PC-9 (cell line): Measurements from ENCODE around the gene DNM3. TPM values are rescaled to one million over a fixed set of nuclear protein-coding genes. Genes with fewer than 3 reads are reported as not detected.

ENCODE experiments used
- BruUV-seq: library from RNA; stranded (reverse); fragments of 400-500 nt; replicated peaks from 2 replicates; lab custom pipeline; 2021; lab: Mats Ljungman, UMichigan
- CTCF ChIA-PET: fragments of 300-600 bp; sonication (Branson Sonifier 250); formaldehyde crosslinking; loops from one replicate; lab custom pipeline; 2022; ENCODE audit warnings: antibody characterized with exemption; lab: Charles Lee
- POLR2A ChIA-PET: fragments of 300-600 bp; sonication (Branson Sonifier 250); formaldehyde crosslinking; loops from one replicate; lab custom pipeline; 2022; ENCODE audit warnings: antibody characterized with exemption; ENCODE audit not compliant: unreplicated experiment; lab: Charles Lee
- DNase-seq, 2 experiments: peaks; one replicate each; pipeline versions ENCODE4 v3.0.0 to v3.0.0-alpha.2; 2015 to 2022; ENCODE audit warnings: mixed read lengths in 1 of 2
- H2AFZ ChIP-seq: fragments of 200-600 bp; sonication (generic); 2 replicates; pipeline ENCODE4 v1.8.1; 2017; ENCODE audit warnings: antibody characterized with exemption
- H3F3A ChIP-seq: fragments of 200-600 bp; sonication (generic); 2 replicates; pipeline ENCODE4 v1.8.1; 2017; ENCODE audit warnings: antibody characterized with exemption, mild to moderate bottlenecking, low read depth; ENCODE audit not compliant: insufficient read depth
- H3K27ac ChIP-seq: fragments of 200-600 bp; sonication (generic); 2 replicates; pipeline ENCODE4 v1.6.1; 2016; ENCODE audit warnings: mixed run types
- H3K27me3 ChIP-seq: fragments of 200-600 bp; sonication (generic); 2 replicates; pipeline ENCODE4 v1.6.1; 2016; ENCODE audit warnings: low read depth, mixed run types; ENCODE audit not compliant: insufficient read depth
- H3K36me3 ChIP-seq: fragments of 200-600 bp; sonication (generic); 2 replicates; pipeline ENCODE4 v1.6.1; 2016; ENCODE audit warnings: low read depth, mixed run types
- H3K4me1 ChIP-seq: fragments of 200-600 bp; sonication (generic); replicated peaks from 2 replicates; pipeline ENCODE4 v1.6.1; 2016; ENCODE audit warnings: mixed run types; ENCODE audit not compliant: insufficient read depth
- H3K4me2 ChIP-seq: fragments of 200-600 bp; sonication (generic); 2 replicates; pipeline ENCODE4 v1.6.1; 2017; ENCODE audit warnings: mixed run types
- H3K4me3 ChIP-seq: fragments of 200-600 bp; sonication (generic); 2 replicates; pipeline ENCODE4 v1.6.1; 2016; ENCODE audit warnings: mixed run types
- H3K79me2 ChIP-seq: fragments of 200-600 bp; sonication (generic); 2 replicates; pipeline ENCODE4 v1.6.1; 2017; ENCODE audit warnings: low read depth, mixed run types
- H3K9me2 ChIP-seq: fragments of 200-600 bp; sonication (generic); 2 replicates; pipeline ENCODE4 v1.8.1; 2017; ENCODE audit warnings: mild to moderate bottlenecking; ENCODE audit not compliant: insufficient read depth
- H3K9me3 ChIP-seq: fragments of 200-600 bp; sonication (generic); 2 replicates; pipeline ENCODE4 v1.8.1; 2016; ENCODE audit warnings: low read depth; ENCODE audit not compliant: insufficient read depth
- H4K20me1 ChIP-seq: fragments of 200-600 bp; sonication (generic); 2 replicates; pipeline ENCODE4 v1.8.1; 2017; ENCODE audit not compliant: insufficient read depth
- EZH2 ChIP-seq: fragments of 200-600 bp; sonication (generic); IDR thresholded peaks from 2 replicates; pipeline ENCODE4 v1.8.0; 2017; ENCODE audit warnings: antibody characterized with exemption, low read depth
- intact Hi-C: fragments of 100-400 bp; cut with micrococcal nuclease; formaldehyde crosslinking; loops from one replicate; pipeline ENCODE4 v1.10.0; 2022; ENCODE audit not compliant: unreplicated experiment
- total RNA-seq: library from RNA; stranded (reverse); gene quantifications from 2 replicates; pipeline ENCODE4 v1.2.3, GENCODE V29; 2021
- TF ChIP-seq, protein P1 (sequence below): fragments of 200-600 bp; sonication (generic); conservative IDR thresholded peaks from 2 replicates; pipeline ENCODE4 v1.6.1; 2017; ENCODE audit warnings: mixed run types, antibody characterized with exemption, mild to moderate bottlenecking, moderate library complexity

DNM3 gene
- total RNA-seq, 1 experiment from 2014 or later: 1.7 TPM

DNA sequence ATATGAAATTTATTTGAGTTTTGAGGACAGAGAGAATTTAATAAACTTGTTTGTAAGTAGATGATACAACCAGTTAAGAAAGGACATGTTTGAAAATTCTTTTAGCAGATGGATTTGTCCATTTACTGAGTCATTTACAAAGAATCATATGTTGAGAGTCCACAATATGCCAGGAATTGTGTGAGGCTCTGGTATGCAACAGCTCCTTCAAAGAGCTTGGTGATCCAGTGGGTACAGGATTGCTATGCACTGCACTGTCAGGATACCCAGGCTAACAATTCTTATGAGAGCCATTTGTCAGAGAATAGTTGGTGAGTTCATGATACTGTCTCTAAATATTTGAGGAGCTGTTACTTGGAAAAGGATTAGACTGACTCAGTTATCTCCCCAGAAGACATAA lies 11.0 kb downstream of the DNM3 start:
- no peak for DNase-seq
- Histone ChIP-seq H3K36me3 (no peaks in the 10 kb centered on the region), H3K9me3 (no peaks in the 10 kb centered on the region), H3K4me3 (no peak overlapping the region), H3K27me3 (no peaks in the 10 kb centered on the region), H3K79me2 (no peaks in the 10 kb centered on the region), H3K9me2 (no peaks in the 10 kb centered on the region), H3K4me2 (no peak overlapping the region), H3F3A (no peaks in the 10 kb centered on the region), H3K27ac (no peak overlapping the region), H2AFZ (no peak overlapping the region), H3K4me1 (no peaks in the 10 kb centered on the region), H4K20me1 (no peaks in the 10 kb centered on the region)
- POLR2A ChIA-PET: no interaction called here
- no TSS peak for BruUV-seq
- TF ChIP-seq, protein P1, sequence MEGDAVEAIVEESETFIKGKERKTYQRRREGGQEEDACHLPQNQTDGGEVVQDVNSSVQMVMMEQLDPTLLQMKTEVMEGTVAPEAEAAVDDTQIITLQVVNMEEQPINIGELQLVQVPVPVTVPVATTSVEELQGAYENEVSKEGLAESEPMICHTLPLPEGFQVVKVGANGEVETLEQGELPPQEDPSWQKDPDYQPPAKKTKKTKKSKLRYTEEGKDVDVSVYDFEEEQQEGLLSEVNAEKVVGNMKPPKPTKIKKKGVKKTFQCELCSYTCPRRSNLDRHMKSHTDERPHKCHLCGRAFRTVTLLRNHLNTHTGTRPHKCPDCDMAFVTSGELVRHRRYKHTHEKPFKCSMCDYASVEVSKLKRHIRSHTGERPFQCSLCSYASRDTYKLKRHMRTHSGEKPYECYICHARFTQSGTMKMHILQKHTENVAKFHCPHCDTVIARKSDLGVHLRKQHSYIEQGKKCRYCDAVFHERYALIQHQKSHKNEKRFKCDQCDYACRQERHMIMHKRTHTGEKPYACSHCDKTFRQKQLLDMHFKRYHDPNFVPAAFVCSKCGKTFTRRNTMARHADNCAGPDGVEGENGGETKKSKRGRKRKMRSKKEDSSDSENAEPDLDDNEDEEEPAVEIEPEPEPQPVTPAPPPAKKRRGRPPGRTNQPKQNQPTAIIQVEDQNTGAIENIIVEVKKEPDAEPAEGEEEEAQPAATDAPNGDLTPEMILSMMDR: no peak
- no peak for TF ChIP-seq EZH2
- CTCF ChIA-PET: no interaction called here
- intact Hi-C loops: no loop called here

GRCh38 chr1:171855381-171855780 lies 14.1 kb downstream of the DNM3 start:
- TF ChIP-seq EZH2: no peak
- TF ChIP-seq, protein P1: no peak
- no peaks in the 10 kb centered on the region for H3F3A ChIP-seq
- H3K27me3 ChIP-seq: no peaks in the 10 kb centered on the region
- H3K4me3 ChIP-seq: no peak overlapping the region
- H3K4me1 ChIP-seq: no peaks in the 10 kb centered on the region
- no peak overlapping the region for H3K4me2 ChIP-seq
- BruUV-seq: no TSS peak
- intact Hi-C loops: no loop called here
- no peaks in the 10 kb centered on the region for H4K20me1 ChIP-seq
- no peaks in the 10 kb centered on the region for H3K79me2 ChIP-seq
- no peaks in the 10 kb centered on the region for H3K36me3 ChIP-seq
- H2AFZ ChIP-seq: no peak overlapping the region
- CTCF ChIA-PET: no interaction called here
- H3K9me3 ChIP-seq: no peaks in the 10 kb centered on the region
- no peak overlapping the region for H3K27ac ChIP-seq
- POLR2A ChIA-PET: no interaction called here
- no peaks in the 10 kb centered on the region for H3K9me2 ChIP-seq
- no peak for DNase-seq

DNA sequence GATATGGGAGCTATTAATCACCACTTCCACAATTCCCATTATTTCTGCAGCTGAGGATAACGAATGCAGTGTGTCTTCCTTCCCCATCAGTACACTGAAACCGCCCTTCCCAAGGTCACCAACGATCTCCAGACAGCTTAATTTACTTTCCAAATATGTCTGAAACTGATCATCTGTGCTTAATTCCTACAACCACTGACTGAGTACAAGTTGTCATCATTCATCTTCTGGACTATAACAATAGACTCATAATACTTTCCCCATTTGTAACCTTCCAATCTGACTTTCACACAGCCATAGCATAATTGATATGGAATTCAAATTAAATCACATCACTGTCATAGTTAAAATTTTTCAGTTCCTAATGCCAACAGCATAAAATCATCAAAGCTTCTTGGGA lies 17.4 kb downstream of the DNM3 start:
- H3K9me3 ChIP-seq: no peaks in the 10 kb centered on the region
- no TSS peak for BruUV-seq
- H2AFZ ChIP-seq: no peak overlapping the region
- H3K9me2 ChIP-seq: no peaks in the 10 kb centered on the region
- H4K20me1 ChIP-seq: no peaks in the 10 kb centered on the region
- no peaks in the 10 kb centered on the region for H3K36me3 ChIP-seq
- no peaks in the 10 kb centered on the region for H3K27me3 ChIP-seq
- no peak for DNase-seq
- H3F3A ChIP-seq: no peaks in the 10 kb centered on the region
- POLR2A ChIA-PET: no interaction called here
- no peaks in the 10 kb centered on the region for H3K79me2 ChIP-seq
- intact Hi-C loops: no loop called here
- no peaks in the 10 kb centered on the region for H3K4me1 ChIP-seq
- no peak overlapping the region for H3K4me2 ChIP-seq
- CTCF ChIA-PET: no interaction called here
- TF ChIP-seq EZH2: no peak
- TF ChIP-seq, protein P1: no peak
- no peak overlapping the region for H3K4me3 ChIP-seq
- H3K27ac ChIP-seq: no peak overlapping the region
